HUES6 (cell line): ENCODE measurements around the gene F11R.

ENCODE experiments used
- H3K27ac ChIP-seq: 2 replicates; pipeline ENCODE4 v1.7.0; 2013; ENCODE audit warnings: low read depth, mild to moderate bottlenecking, low read length, inconsistent platforms
- H3K27me3 ChIP-seq: 2 replicates; pipeline ENCODE4 v1.6.1; 2013; ENCODE audit warnings: low read length; ENCODE audit not compliant: control insufficient read depth, insufficient read depth
- H3K36me3 ChIP-seq: 2 replicates; pipeline ENCODE4 v1.6.1; 2013; ENCODE audit warnings: low read length; ENCODE audit not compliant: control insufficient read depth, insufficient read depth
- H3K4me1 ChIP-seq: 2 replicates; pipeline ENCODE4 v1.6.1; 2013; ENCODE audit warnings: low read length; ENCODE audit not compliant: control insufficient read depth, insufficient read depth
- H3K4me3 ChIP-seq: 2 replicates; pipeline ENCODE4 v1.5.1; 2013; ENCODE audit warnings: low read depth, low read length
- H3K9ac ChIP-seq: one replicate; pipeline ENCODE4 v1.6.1; 2013; ENCODE audit warnings: mild to moderate bottlenecking, low read length
- H3K9me3 ChIP-seq: 2 replicates; pipeline ENCODE4 v1.6.1; 2013; ENCODE audit warnings: low read depth, low read length; ENCODE audit not compliant: control insufficient read depth, insufficient read depth

F11R gene

DNA sequence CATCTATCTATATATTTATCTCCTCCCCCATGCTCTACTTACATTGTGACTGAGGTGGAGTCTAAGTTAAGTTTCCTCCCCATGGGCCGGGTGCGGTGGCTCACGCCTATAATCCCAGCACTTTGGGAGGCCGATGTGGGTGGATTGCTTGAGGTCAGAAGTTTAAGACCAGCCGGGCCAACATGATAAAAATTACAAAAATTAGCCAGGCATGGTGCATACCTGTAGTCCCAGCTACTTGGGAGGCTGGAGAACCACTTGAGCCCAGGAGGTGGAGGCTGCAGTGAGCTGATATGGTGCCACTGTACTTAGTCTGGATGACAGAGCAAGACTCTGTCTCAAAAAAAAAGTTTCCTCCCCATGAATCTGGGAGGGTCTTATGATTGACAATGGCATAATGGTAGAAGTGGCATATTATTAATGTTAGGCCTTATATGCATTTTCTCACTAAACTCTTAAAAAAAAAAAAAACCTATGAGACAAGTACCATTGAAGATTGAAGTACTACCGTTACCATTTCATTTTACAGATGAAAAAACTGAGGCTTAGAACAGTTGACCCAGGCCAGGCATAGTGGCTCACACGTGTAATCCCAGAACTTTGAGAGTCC, 11.2 kb downstream of the F11R start:
- Histone ChIP-seq H3K9ac (no peak overlapping the region), H3K27me3 (no peaks in the 10 kb centered on the region), H3K9me3 (no peaks in the 10 kb centered on the region), H3K4me1 (peaks cover 27% of the 10 kb centered on the region), H3K36me3 (peaks cover 14% of the 10 kb centered on the region), H3K27ac (no peak overlapping the region), H3K4me3 (no peak overlapping the region)

GRCh38 chr1:161008869-161009510, 12.0 kb downstream of the F11R start:
- no peak overlapping the region for H3K4me3 ChIP-seq
- H3K9ac ChIP-seq, result no peak overlapping the region
- H3K36me3 ChIP-seq, result peaks cover 14% of the 10 kb centered on the region
- H3K27me3 ChIP-seq, result no peaks in the 10 kb centered on the region
- H3K4me1 ChIP-seq, result peaks cover 21% of the 10 kb centered on the region
- H3K27ac ChIP-seq, result no peak overlapping the region
- H3K9me3 ChIP-seq, result no peaks in the 10 kb centered on the region

DNA sequence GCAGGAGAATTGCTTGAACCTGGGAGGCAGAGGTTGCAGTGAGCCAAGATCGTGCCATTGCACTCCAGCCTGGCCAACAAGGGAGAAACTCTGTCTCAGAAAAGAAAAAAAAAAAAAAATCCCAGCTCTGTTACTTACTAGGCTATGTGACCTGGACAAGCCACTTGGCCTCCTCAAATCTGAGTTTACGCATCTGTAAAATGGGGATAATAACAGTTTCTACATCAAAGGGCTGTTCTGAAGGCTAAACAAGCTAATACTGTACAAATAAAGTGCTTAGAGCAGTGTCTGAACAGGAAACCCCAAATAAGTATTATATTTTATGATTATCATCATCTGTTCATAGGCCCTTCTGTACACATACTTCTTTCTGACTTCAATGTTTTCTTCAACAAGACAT, 13.6 kb downstream of the F11R start:
- Histone ChIP-seq H3K27me3 (no peaks in the 10 kb centered on the region), H3K27ac (no peak overlapping the region), H3K4me3 (no peak overlapping the region), H3K9me3 (no peaks in the 10 kb centered on the region), H3K4me1 (peaks cover 10% of the 10 kb centered on the region; the same call in 1 of the 2 replicates), H3K9ac (no peak overlapping the region), H3K36me3 (peaks cover 9% of the 10 kb centered on the region; the same call in 1 of the 2 replicates)

DNA sequence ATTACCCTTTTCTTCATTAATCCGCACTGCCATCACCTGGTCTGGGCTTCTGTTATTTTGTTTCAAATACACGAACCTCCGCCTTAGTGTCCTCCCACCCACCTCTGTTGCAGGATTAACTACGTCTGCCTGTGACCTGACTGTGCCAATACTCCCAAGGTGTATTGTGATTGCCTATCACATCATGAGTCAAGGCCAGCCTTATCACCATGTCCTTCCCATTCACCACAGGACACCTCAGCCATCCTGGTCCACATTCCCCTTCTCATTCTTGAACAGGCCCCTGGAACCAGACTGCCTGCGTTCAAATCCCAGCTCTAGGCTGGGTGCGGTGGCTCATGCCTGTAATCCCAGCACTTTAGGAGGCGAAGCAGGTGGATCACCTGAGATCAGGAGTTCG, 14.4 kb downstream of the F11R start:
- no peaks in the 10 kb centered on the region for H3K27me3 ChIP-seq
- no peaks in the 10 kb centered on the region for H3K9me3 ChIP-seq
- peaks cover 13% of the 10 kb centered on the region for H3K36me3 ChIP-seq
- peaks cover 7% of the 10 kb centered on the region; the same call in 1 of the 2 replicates for H3K4me1 ChIP-seq
- no peak overlapping the region for H3K9ac ChIP-seq
- H3K27ac ChIP-seq, result no peak overlapping the region
- H3K4me3 ChIP-seq, result no peak overlapping the region

- Histone ChIP-seq H3K27ac (no peak overlapping the region), H3K4me3 (no peak overlapping the region), H3K9ac (no peak overlapping the region), H3K4me1 (peaks cover 6% of the 10 kb centered on the region; the same call in 1 of the 2 replicates), H3K27me3 (no peaks in the 10 kb centered on the region), H3K36me3 (peaks cover 58% of the 10 kb centered on the region), H3K9me3 (no peaks in the 10 kb centered on the region)
Measured at GRCh38 chr1:161001525-161001924, 19.4 kb downstream of the F11R start.

DNA sequence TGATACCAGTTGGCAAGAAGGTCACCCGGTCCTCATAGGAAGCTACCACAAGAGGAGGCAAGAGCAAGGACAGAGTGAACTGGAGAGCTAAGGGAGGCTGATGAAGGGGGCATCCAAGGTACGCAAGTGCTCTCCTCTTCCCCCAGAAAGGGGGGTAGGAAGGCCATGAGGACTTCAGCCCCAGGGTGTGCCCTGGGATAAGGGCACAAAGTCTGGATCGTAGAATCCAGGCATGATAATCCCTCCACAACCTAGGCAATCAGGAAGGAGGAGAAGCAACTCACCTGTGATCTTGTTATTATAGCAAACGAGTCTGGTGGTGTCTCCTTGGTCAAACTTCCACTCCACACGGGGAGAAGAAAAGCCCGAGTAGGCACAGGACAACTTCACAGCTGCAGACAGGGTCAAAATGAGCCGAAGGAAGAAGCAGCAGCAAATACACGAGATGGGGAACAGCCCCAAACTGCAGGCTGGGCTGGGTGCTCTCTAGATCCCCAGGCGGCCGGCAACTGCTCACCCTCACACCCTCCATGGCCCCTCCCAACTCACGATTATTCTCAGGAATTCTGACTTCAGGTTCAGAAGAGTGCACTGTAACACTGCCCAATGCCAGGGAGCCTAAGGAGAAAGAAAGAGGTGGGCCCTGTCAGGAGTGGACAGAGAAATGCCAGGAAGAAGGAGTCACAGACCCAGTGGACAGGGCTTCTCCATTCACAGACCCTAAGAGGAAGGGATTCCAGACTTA, 20.0 kb downstream of the F11R start:
- peaks cover 58% of the 10 kb centered on the region for H3K36me3 ChIP-seq
- H3K27me3 ChIP-seq, result no peaks in the 10 kb centered on the region
- H3K4me1 ChIP-seq, result peaks cover 3% of the 10 kb centered on the region; the same call in 1 of the 2 replicates
- H3K27ac ChIP-seq, result no peak overlapping the region
- no peaks in the 10 kb centered on the region for H3K9me3 ChIP-seq
- H3K9ac ChIP-seq, result no peak overlapping the region
- H3K4me3 ChIP-seq, result no peak overlapping the region

GRCh38 chr1:160999376-160999775, 21.6 kb downstream of the F11R start:
- Histone ChIP-seq H3K9me3 (no peaks in the 10 kb centered on the region), H3K27ac (no peak overlapping the region), H3K4me3 (no peak overlapping the region), H3K4me1 (peaks cover 3% of the 10 kb centered on the region; the same call in 1 of the 2 replicates), H3K36me3 (peaks cover 67% of the 10 kb centered on the region), H3K9ac (no peak overlapping the region), H3K27me3 (no peaks in the 10 kb centered on the region)

GRCh38 chr1:160997323-160998038, 23.5 kb downstream of the F11R start:
- no peak overlapping the region for H3K9ac ChIP-seq
- H3K9me3 ChIP-seq, result no peaks in the 10 kb centered on the region
- no peaks in the 10 kb centered on the region for H3K27me3 ChIP-seq
- peaks cover 67% of the 10 kb centered on the region for H3K36me3 ChIP-seq
- H3K4me3 ChIP-seq, result no peak overlapping the region
- H3K27ac ChIP-seq, result no peak overlapping the region
- H3K4me1 ChIP-seq, result peaks cover 3% of the 10 kb centered on the region; the same call in 1 of the 2 replicates

DNA sequence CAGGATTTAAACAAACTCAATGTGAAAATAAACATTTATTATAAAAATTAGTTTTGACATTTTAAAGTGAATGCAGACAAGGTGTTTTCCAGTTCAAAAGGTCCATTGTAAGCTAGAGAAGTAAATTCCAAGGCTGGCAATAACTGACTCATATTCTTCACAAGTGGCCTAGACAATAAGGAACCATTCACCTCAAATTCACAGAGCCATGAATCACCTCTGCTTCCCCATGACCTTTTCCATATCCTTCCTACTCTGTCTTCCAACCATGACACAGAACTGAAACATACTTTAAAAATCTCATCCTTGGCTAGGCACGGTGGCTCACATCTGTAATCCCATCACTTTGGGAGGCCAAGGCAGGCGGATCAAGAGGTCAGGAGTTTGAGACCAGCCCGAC, 24.8 kb downstream of the F11R start:
- Histone ChIP-seq H3K4me3 (no peak overlapping the region), H3K27ac (no peak overlapping the region), H3K9me3 (no peaks in the 10 kb centered on the region), H3K4me1 (peaks cover 3% of the 10 kb centered on the region; the same call in 1 of the 2 replicates), H3K27me3 (no peaks in the 10 kb centered on the region), H3K36me3 (peaks cover 55% of the 10 kb centered on the region), H3K9ac (no peak overlapping the region)

- Histone ChIP-seq H3K4me1 (peaks cover 11% of the 10 kb centered on the region), H3K4me3 (no peak overlapping the region), H3K27ac (no peak overlapping the region), H3K27me3 (no peaks in the 10 kb centered on the region), H3K9ac (no peak overlapping the region), H3K9me3 (no peaks in the 10 kb centered on the region), H3K36me3 (peaks cover 30% of the 10 kb centered on the region)
Measured at GRCh38 chr1:160993544-160994193, 27.3 kb downstream of the F11R start.
